Tibial artery (tissue), 4 donors: ENCODE data around the gene ANGPTL3.

ENCODE experiments used
- DNase-seq, 2 donors: peaks; one replicate each; pipeline ENCODE4 v3.0.0-alpha.2; 2019
- H3K27ac ChIP-seq, 2 donors: fragments of 200-600 bp; sonication (generic) in 1 of 2; 1 replicate in 1 of 2; 2 replicates in 1 of 2; pipeline ENCODE4 v1.5.1; 2018 to 2019; ENCODE audit warnings: mild to moderate bottlenecking in 1 of 2
- H3K27me3 ChIP-seq, 2 donors: fragments of 200-600 bp; sonication (generic) in 1 of 2; one replicate each; pipeline versions ENCODE4 v1.5.1 to v1.6.0; 2016 to 2019
- H3K36me3 ChIP-seq, 3 donors: fragments of 200-600 bp; sonication (generic) in 2 of 3; one replicate each; pipeline ENCODE4 v1.5.1; 2016 to 2019; ENCODE audit warnings: mild to moderate bottlenecking in 2 of 3
- H3K4me1 ChIP-seq, 4 donors: fragments of 200-600 bp; sonication (generic) in 2 of 4; 1 replicate in 3 of 4; 2 replicates in 1 of 4; pipeline ENCODE4 v1.5.1; 2016 to 2019
- H3K4me3 ChIP-seq, 2 donors: fragments of 200-600 bp; sonication (generic) in 1 of 2; 1 replicate in 1 of 2; 2 replicates in 1 of 2; pipeline ENCODE4 v1.5.1; 2018 to 2019; ENCODE audit warnings: mild to moderate bottlenecking in 2 of 2
- H3K9me3 ChIP-seq, 3 donors: fragments of 200-600 bp; sonication (generic) in 1 of 3; one replicate each; pipeline ENCODE4 v1.5.1; 2016 to 2019
- CTCF ChIP-seq, 2 experiments: fragments of 200-600 bp in 1 of 2; fragments of 450-650 bp in 1 of 2; IDR thresholded peaks; one replicate each; pipeline ENCODE4 v1.5.1; 2017 to 2019; ENCODE audit warnings: antibody characterized with exemption in 2 of 2, mild to moderate bottlenecking in 1 of 2, moderate library complexity in 1 of 2
- intact Hi-C: fragments of 100-400 bp; cut with DNase I; formaldehyde crosslinking; loops from one replicate; pipeline ENCODE4 v1.15.0; 2023; ENCODE audit warnings: low total_unique reads

ANGPTL3 gene

GRCh38 chr1:62637392-62638105 is 40.2 kb downstream of the ANGPTL3 start:
- Histone ChIP-seq H3K36me3 (peaks cover 30 to 42% (median 33%) of the 10 kb centered on the region in 3 donors), H3K4me3 (no peak overlapping the region), H3K4me1 (no peaks in the 10 kb centered on the region)

GRCh38 chr1:62643283-62643682 is 46.0 kb downstream of the ANGPTL3 start:
- Histone ChIP-seq H3K4me3 (no peak overlapping the region), H3K27me3 (no peaks in the 10 kb centered on the region)
- intact Hi-C loops, result no loop called here

More at GRCh38 chr1:62637392-62638105, 40.2 kb downstream of the ANGPTL3 start:
- TF ChIP-seq CTCF (IDR thresholded peaks at IDR 0.05), result no peak
- Histone ChIP-seq H3K9me3 (no peaks in the 10 kb centered on the region), H3K27ac (no peak overlapping the region), H3K27me3 (no peaks in the 10 kb centered on the region)
- DNase-seq, result no peak
- intact Hi-C loops, result no loop called here

GRCh38 chr1:62652387-62652786 is 55.1 kb downstream of the ANGPTL3 start:
- H3K27ac ChIP-seq, result no peak overlapping the region
- H3K4me3 ChIP-seq, result no peak overlapping the region
- no peaks in the 10 kb centered on the region for H3K27me3 ChIP-seq
- no peak for DNase-seq
- no peaks in the 10 kb centered on the region for H3K9me3 ChIP-seq
- H3K4me1 ChIP-seq, result peaks cover 0 to 10% (median 0%) of the 10 kb centered on the region in 4 donors
- no peak for TF ChIP-seq CTCF (IDR thresholded peaks at IDR 0.05)
- peaks cover 0 to 15% (median 12%) of the 10 kb centered on the region in 3 donors for H3K36me3 ChIP-seq
- intact Hi-C loops, result no loop called here

More at GRCh38 chr1:62643283-62643682, 46.0 kb downstream of the ANGPTL3 start:
- Histone ChIP-seq H3K9me3 (no peaks in the 10 kb centered on the region), H3K27ac (no peak overlapping the region), H3K4me1 (no peaks in the 10 kb centered on the region), H3K36me3 (peaks cover 16 to 34% (median 17%) of the 10 kb centered on the region in 3 donors)
- no peak for TF ChIP-seq CTCF (IDR thresholded peaks at IDR 0.05)
- DNase-seq, result no peak

GRCh38 chr1:62654744-62655143 is 57.4 kb downstream of the ANGPTL3 start:
- intact Hi-C loops, result no loop called here
- peaks cover 0 to 14% (median 12%) of the 10 kb centered on the region in 3 donors for H3K36me3 ChIP-seq
- TF ChIP-seq CTCF (IDR thresholded peaks at IDR 0.05), result no peak
- peaks cover 0 to 10% (median 0%) of the 10 kb centered on the region in 4 donors for H3K4me1 ChIP-seq
- H3K9me3 ChIP-seq, result no peaks in the 10 kb centered on the region
- H3K27me3 ChIP-seq, result no peaks in the 10 kb centered on the region
- no peak for DNase-seq
- no peak overlapping the region for H3K27ac ChIP-seq
- no peak overlapping the region for H3K4me3 ChIP-seq
